HT-29 (cell line): Measurements from ENCODE around the gene TRAPPC1. TPM values are rescaled to one million over a fixed set of nuclear protein-coding genes. Genes with fewer than 3 reads are reported as not detected.

Experiments used
- DNase-seq: peaks from one replicate; pipeline ENCODE4 v3.0.0-alpha.2; 2015; ENCODE audit warnings: low spot score
- total RNA-seq: library from RNA; depleted of rRNA; stranded (reverse); fragments of >200 nt; shearing (Covaris generic); gene quantifications from 2 replicates; pipeline ENCODE4 v1.2.3, GENCODE V29; 2014

Gene TRAPPC1
- total RNA-seq, 1 experiment from 2014 or later: 22.0 TPM

GRCh38 chr17:7903154-7904103 lies 28.3 kb downstream of the TRAPPC1 start:
- no peak for DNase-seq

- peak; percentile 37 for DNase-seq
Observed at GRCh38 chr17:7897773-7898172, 34.0 kb downstream of the TRAPPC1 start.

GRCh38 chr17:7897090-7897489 lies 34.7 kb downstream of the TRAPPC1 start:
- DNase-seq: no peak

GRCh38 chr17:7894866-7895265 lies 36.9 kb downstream of the TRAPPC1 start:
- no peak for DNase-seq

GRCh38 chr17:7894226-7894625 lies 37.5 kb downstream of the TRAPPC1 start:
- no peak for DNase-seq

- DNase-seq: no peak
Observed at GRCh38 chr17:7893187-7893880, 38.4 kb downstream of the TRAPPC1 start.

GRCh38 chr17:7889166-7889955 lies 42.4 kb downstream of the TRAPPC1 start:
- peak; percentile 89 for DNase-seq

- peak; percentile 60 for DNase-seq
Observed at GRCh38 chr17:7888184-7888920, 43.4 kb downstream of the TRAPPC1 start, which contains the start of gene CHD3. Gene CHD3, plus strand, starts transcription at chr17:7888789. Its CDS starts 212 bp downstream, at chr17:7889001.

GRCh38 chr17:7887482-7888183 lies 44.1 kb downstream of the TRAPPC1 start:
- DNase-seq: peak; percentile 88

- no peak for DNase-seq
Observed at GRCh38 chr17:7887038-7887481, 44.7 kb downstream of the TRAPPC1 start.

- peak; percentile 34 for DNase-seq
Observed at GRCh38 chr17:7886227-7887037, 45.3 kb downstream of the TRAPPC1 start.

GRCh38 chr17:7885367-7886226 lies 46.1 kb downstream of the TRAPPC1 start:
- DNase-seq: peak; percentile 26

GRCh38 chr17:7884581-7885366 lies 47.0 kb downstream of the TRAPPC1 start:
- no peak for DNase-seq

- DNase-seq: peak; percentile 16
Observed at GRCh38 chr17:7883781-7884386, 47.9 kb downstream of the TRAPPC1 start.

- DNase-seq: no peak
Observed at GRCh38 chr17:7882629-7883028, 49.1 kb downstream of the TRAPPC1 start.

GRCh38 chr17:7882068-7882467 lies 49.7 kb downstream of the TRAPPC1 start:
- no peak for DNase-seq
